Nephron progenitor cell (in vitro differentiated cells): ENCODE data around the gene GAA.

Source experiments
- DNase-seq: peaks from one replicate; pipeline ENCODE4 v3.0.0; 2021
- H3K27ac Mint-ChIP-seq: 2 replicates; pipeline ENCODE4 v1.8.0; 2021; ENCODE audit warnings: mild to moderate bottlenecking, moderate library complexity, mixed read lengths
- H3K27me3 Mint-ChIP-seq: 2 replicates; pipeline ENCODE4 v1.8.0; 2021; ENCODE audit warnings: mild to moderate bottlenecking, low read depth, mixed read lengths; ENCODE audit not compliant: poor library complexity
- H3K36me3 Mint-ChIP-seq: 2 replicates; pipeline ENCODE4 v1.8.0; 2021; ENCODE audit warnings: low read depth, mixed read lengths
- H3K4me1 Mint-ChIP-seq: 2 replicates; pipeline ENCODE4 v1.8.0; 2021; ENCODE audit warnings: mixed read lengths
- H3K4me3 Mint-ChIP-seq: 2 replicates; pipeline ENCODE4 v1.8.0; 2021; ENCODE audit warnings: mild to moderate bottlenecking, moderate library complexity, mixed read lengths
- H3K9me3 Mint-ChIP-seq: 2 replicates; pipeline ENCODE4 v1.8.0; 2021; ENCODE audit warnings: mild to moderate bottlenecking, moderate library complexity, mixed read lengths
- CTCF ChIP-seq: fragments of 200-600 bp; sonication (generic); IDR thresholded peaks from 2 replicates; pipeline ENCODE4 v1.5.0; 2021; ENCODE audit warnings: antibody characterized with exemption

Gene GAA

GRCh38 chr17:80095038-80095843 lies 6.1 kb upstream of the GAA start:
- Mint-ChIP-seq H3K27ac (peak overlapping the region; percentile 78), H3K4me3 (no peak overlapping the region), H3K9me3 (peaks cover 4% of the 10 kb centered on the region), H3K36me3 (peaks cover 26% of the 10 kb centered on the region), H3K27me3 (peaks cover 13% of the 10 kb centered on the region), H3K4me1 (peaks cover 44% of the 10 kb centered on the region)
- DNase-seq = no peak
- TF ChIP-seq CTCF = no peak

- H3K4me1 Mint-ChIP-seq = peaks cover 51% of the 10 kb centered on the region
- no peak for TF ChIP-seq CTCF
- peaks cover 20% of the 10 kb centered on the region for H3K36me3 Mint-ChIP-seq
- H3K27ac Mint-ChIP-seq = no peak overlapping the region
- peaks cover 4% of the 10 kb centered on the region for H3K9me3 Mint-ChIP-seq
- DNase-seq = no peak
- peaks cover 13% of the 10 kb centered on the region for H3K27me3 Mint-ChIP-seq
- no peak overlapping the region for H3K4me3 Mint-ChIP-seq
These were observed 5.4 kb upstream of the GAA start for GRCh38 chr17:80095844-80096475.

GRCh38 chr17:80096561-80097021 lies 4.8 kb upstream of the GAA start:
- DNase-seq = no peak
- peak overlapping the region; percentile 93 for H3K27ac Mint-ChIP-seq
- H3K36me3 Mint-ChIP-seq = peaks cover 14% of the 10 kb centered on the region
- H3K9me3 Mint-ChIP-seq = peaks cover 4% of the 10 kb centered on the region
- TF ChIP-seq CTCF = no peak
- H3K4me3 Mint-ChIP-seq = no peak overlapping the region
- H3K27me3 Mint-ChIP-seq = peaks cover 13% of the 10 kb centered on the region
- peaks cover 52% of the 10 kb centered on the region for H3K4me1 Mint-ChIP-seq

- Mint-ChIP-seq H3K4me3 (no peak overlapping the region), H3K27ac (peak overlapping the region; percentile 93), H3K27me3 (peaks cover 14% of the 10 kb centered on the region), H3K9me3 (peaks cover 3% of the 10 kb centered on the region), H3K4me1 (peaks cover 56% of the 10 kb centered on the region), H3K36me3 (peaks cover 9% of the 10 kb centered on the region)
- no peak for TF ChIP-seq CTCF
- no peak for DNase-seq
These were observed 4.2 kb upstream of the GAA start for GRCh38 chr17:80097127-80097621.

- Mint-ChIP-seq H3K4me3 (peak overlapping the region; percentile 44), H3K27me3 (peaks cover 15% of the 10 kb centered on the region), H3K27ac (peak overlapping the region; percentile 72), H3K4me1 (peaks cover 65% of the 10 kb centered on the region), H3K9me3 (no peaks in the 10 kb centered on the region), H3K36me3 (peaks cover under 1% of the 10 kb centered on the region)
- no peak for TF ChIP-seq CTCF
- no peak for DNase-seq
These were observed 3.3 kb upstream of the GAA start for GRCh38 chr17:80097844-80098691.
